GM19238 (cell line): ENCODE data around the gene ITGB6.

Source experiments
- DNase-seq: peaks from one replicate; pipeline ENCODE4 v3.0.0; 2011; ENCODE audit warnings: low spot score; ENCODE audit not compliant: insufficient read length

The ITGB6 gene

DNA sequence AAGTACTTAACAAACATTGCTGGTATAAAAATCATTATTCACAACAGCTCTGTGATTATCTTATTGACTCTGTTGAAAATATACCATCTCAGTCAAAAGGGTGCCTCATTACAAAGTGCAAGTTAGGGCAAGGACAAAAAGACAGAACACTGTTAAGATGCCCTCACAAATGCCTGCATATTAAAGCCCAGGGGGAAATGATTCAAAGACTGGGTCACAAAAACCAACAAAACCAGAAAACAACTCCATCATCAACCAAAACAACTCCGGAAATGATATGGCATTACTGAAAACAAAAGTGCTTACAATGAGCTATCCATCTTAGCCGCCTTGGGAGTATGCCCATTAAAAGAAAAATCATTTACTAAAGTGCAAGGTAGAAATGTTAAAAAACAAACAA lies 147.5 kb downstream of the ITGB6 start:
- DNase-seq, result no peak

GRCh38 chr2:160051371-160051800 lies 148.7 kb downstream of the ITGB6 start:
- DNase-seq, result no peak

DNA sequence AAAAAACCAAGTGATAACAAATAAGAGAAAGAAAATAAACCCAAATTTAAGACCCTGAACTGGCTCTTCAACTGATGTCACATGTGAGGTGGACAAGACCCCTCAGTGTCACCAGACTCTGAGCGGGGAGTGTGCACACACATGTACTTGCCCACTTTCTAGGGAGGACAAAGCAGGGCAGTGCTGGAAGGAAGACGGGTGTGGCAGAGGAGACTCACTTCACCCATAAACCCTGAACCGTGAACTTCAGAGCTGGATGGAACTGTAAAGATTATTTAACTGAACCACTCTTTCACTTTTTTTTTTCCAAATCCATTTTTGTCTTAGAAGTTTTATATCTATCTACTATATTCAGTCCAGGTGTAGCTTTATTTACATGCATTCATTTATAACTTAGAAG lies 149.9 kb downstream of the ITGB6 start:
- no peak for DNase-seq
